Mucosa of rectum (tissue), 2 donors: Measurements from ENCODE around the gene CGNL1.

Experiments
- H3K27ac ChIP-seq, 2 donors: one replicate each; pipeline ENCODE4 v1.7.0; 2013; ENCODE audit warnings: inconsistent platforms in 2 of 2, low read depth in 2 of 2, low read length in 2 of 2
- H3K27me3 ChIP-seq, 2 donors: one replicate each; pipeline ENCODE4 v1.7.0; 2013; ENCODE audit warnings: low read length in 2 of 2; ENCODE audit not compliant: control insufficient read depth in 2 of 2, insufficient read depth in 2 of 2
- H3K36me3 ChIP-seq, 2 donors: one replicate each; pipeline ENCODE4 v1.7.0; 2013; ENCODE audit warnings: low read length in 2 of 2; ENCODE audit not compliant: control insufficient read depth in 2 of 2, insufficient read depth in 2 of 2
- H3K4me1 ChIP-seq, 2 donors: one replicate each; pipeline ENCODE4 v1.7.0; 2013; ENCODE audit warnings: low read length in 2 of 2, mild to moderate bottlenecking in 1 of 2; ENCODE audit not compliant: control insufficient read depth in 2 of 2, insufficient read depth in 2 of 2
- H3K4me3 ChIP-seq, 2 donors: one replicate each; pipeline ENCODE4 v1.7.0; 2013; ENCODE audit warnings: low read length in 2 of 2
- H3K9ac ChIP-seq, 2 donors: one replicate each; pipeline ENCODE4 v1.7.0; 2013; ENCODE audit warnings: low read length in 2 of 2, low read depth in 1 of 2, mild to moderate bottlenecking in 1 of 2
- H3K9me3 ChIP-seq, 2 donors: one replicate each; pipeline ENCODE4 v1.7.0; 2013; ENCODE audit warnings: low read length in 2 of 2; ENCODE audit not compliant: control insufficient read depth in 2 of 2
- donor health status: healthy.
- donor health status: Normal muscosa, but diverticular disease.

The CGNL1 gene, protein sequence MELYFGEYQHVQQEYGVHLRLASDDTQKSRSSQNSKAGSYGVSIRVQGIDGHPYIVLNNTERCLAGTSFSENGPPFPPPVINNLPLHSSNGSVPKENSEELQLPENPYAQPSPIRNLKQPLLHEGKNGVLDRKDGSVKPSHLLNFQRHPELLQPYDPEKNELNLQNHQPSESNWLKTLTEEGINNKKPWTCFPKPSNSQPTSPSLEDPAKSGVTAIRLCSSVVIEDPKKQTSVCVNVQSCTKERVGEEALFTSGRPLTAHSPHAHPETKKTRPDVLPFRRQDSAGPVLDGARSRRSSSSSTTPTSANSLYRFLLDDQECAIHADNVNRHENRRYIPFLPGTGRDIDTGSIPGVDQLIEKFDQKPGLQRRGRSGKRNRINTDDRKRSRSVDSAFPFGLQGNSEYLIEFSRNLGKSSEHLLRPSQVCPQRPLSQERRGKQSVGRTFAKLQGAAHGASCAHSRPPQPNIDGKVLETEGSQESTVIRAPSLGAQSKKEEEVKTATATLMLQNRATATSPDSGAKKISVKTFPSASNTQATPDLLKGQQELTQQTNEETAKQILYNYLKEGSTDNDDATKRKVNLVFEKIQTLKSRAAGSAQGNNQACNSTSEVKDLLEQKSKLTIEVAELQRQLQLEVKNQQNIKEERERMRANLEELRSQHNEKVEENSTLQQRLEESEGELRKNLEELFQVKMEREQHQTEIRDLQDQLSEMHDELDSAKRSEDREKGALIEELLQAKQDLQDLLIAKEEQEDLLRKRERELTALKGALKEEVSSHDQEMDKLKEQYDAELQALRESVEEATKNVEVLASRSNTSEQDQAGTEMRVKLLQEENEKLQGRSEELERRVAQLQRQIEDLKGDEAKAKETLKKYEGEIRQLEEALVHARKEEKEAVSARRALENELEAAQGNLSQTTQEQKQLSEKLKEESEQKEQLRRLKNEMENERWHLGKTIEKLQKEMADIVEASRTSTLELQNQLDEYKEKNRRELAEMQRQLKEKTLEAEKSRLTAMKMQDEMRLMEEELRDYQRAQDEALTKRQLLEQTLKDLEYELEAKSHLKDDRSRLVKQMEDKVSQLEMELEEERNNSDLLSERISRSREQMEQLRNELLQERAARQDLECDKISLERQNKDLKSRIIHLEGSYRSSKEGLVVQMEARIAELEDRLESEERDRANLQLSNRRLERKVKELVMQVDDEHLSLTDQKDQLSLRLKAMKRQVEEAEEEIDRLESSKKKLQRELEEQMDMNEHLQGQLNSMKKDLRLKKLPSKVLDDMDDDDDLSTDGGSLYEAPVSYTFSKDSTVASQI

DNA sequence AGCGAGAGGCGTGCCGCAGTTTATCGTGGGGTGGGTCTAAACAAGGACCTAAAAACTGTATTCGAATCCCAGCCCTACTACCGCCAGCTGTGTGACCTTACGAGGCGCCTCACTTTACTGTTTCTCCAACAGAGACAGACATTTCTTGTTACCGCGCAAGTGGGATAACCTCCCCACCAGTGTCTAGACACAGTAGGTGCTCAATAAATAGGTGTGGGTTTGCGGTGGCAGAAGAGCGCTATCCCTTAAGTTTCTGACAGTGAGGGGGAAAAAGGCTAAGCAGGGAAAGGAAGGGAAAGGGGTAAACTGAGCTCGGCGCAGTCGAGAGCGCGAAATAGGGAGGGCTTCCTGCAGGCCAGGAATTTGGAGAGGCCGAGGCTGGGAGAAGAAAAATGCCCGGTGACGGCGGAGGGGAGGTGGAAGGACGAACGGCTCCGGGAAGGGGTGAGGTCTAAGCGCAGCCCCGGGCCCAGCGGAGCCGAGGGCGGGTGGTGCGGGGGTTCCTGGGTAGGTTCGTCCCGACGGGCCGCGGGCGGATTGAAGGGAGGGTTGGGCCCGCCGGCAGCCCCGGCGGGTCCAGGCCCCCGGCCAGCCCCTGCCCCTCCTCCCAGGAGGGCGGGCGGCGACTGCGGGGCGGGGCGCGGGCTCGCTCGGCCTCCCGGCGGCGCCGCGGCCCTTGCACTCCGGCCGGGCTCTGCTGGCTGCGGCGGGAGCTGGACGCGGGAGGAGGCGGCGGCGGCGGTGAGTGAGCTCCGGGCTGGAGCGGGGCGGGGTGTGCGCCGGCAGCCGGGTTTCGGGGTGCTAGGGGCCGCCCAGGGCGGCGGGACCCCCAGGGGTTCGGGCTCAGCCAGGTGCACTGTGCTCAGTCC is at the start of gene CGNL1:
Gene CGNL1, plus strand, starts transcription at position 679 of the 869 bp plus-strand sequence. CDS start 61,495 bp downstream, outside the sequence.
- peaks cover 9 to 15% of the 10 kb centered on the region in 2 donors for H3K27me3 ChIP-seq
- H3K9me3 ChIP-seq, result no peaks in the 10 kb centered on the region
- peak within 1 kb of the TSS in 1 of 2 donors; percentile 53 for H3K9ac ChIP-seq
- no peak within 1 kb of the TSS for H3K27ac ChIP-seq
- H3K4me1 ChIP-seq, result peaks cover 7 to 8% of the 10 kb centered on the region in 2 donors
- peak within 1 kb of the TSS; percentile 64 to 72 for H3K4me3 ChIP-seq
- no peaks in the 10 kb centered on the region for H3K36me3 ChIP-seq

DNA sequence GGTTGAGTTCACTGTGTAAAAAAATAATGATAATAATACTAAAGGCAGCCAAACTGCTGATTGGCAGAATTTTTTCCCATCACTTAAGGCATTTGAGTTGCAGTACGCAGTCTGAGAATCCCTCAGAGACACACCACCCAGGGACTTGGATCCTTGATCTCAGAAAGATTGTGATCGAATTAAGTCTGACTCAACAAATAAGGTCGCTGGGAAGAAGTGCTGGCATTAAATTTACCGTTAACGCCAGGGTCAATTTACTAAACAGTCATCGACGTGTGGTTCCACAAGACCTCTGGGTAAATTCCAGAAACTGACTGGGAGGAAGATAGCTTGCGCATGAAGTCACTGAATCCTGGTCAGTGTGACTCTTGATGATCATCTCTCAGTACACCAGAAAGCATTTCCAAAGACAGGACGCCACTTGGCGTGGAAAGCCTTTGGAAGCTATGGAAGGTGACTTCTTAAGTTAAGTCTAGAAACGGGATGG is 48.3 kb upstream of the CGNL1 start:
- Histone ChIP-seq H3K9me3 (no peaks in the 10 kb centered on the region), H3K27ac (no peak overlapping the region), H3K27me3 (no peaks in the 10 kb centered on the region), H3K9ac (peak overlapping the region in 1 of 2 donors; percentile 9), H3K4me3 (no peak overlapping the region), H3K4me1 (peaks cover 21 to 34% of the 10 kb centered on the region in 2 donors), H3K36me3 (no peaks in the 10 kb centered on the region)

- H3K27me3 ChIP-seq, result no peaks in the 10 kb centered on the region
- no peak overlapping the region for H3K4me3 ChIP-seq
- H3K4me1 ChIP-seq, result peaks cover 17 to 29% of the 10 kb centered on the region in 2 donors
- H3K9me3 ChIP-seq, result no peaks in the 10 kb centered on the region
- H3K36me3 ChIP-seq, result no peaks in the 10 kb centered on the region
- H3K9ac ChIP-seq, result no peak overlapping the region
- no peak overlapping the region for H3K27ac ChIP-seq
Measured at GRCh38 chr15:57328479-57328878, 47.8 kb upstream of the CGNL1 start.

DNA sequence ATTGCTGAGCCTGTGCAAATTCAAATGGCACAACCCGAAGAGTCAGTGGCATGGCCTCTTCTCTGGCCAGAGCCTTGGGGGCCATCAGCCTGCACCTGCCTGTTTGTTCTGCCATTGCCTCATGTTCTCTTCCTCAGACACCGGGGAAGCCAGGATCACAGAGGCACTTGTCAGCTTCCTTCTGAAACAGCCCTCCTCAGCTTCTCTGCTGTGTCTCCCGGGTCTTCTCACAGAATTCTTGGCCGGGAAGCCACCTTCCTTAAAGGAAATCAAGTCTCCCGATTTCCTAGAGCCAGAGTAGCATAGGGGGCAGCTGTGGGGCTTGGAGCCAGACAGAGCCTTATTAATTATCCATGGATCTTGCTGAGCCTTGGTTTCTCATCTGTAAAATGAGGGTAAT is 47.4 kb upstream of the CGNL1 start:
- H3K36me3 ChIP-seq, result no peaks in the 10 kb centered on the region
- H3K9me3 ChIP-seq, result no peaks in the 10 kb centered on the region
- H3K27ac ChIP-seq, result no peak overlapping the region
- no peak overlapping the region for H3K9ac ChIP-seq
- H3K27me3 ChIP-seq, result no peaks in the 10 kb centered on the region
- H3K4me1 ChIP-seq, result peaks cover 15 to 27% of the 10 kb centered on the region in 2 donors
- H3K4me3 ChIP-seq, result no peak overlapping the region

GRCh38 chr15:57329582-57330367 is 46.5 kb upstream of the CGNL1 start:
- H3K9me3 ChIP-seq, result no peaks in the 10 kb centered on the region
- H3K4me3 ChIP-seq, result no peak overlapping the region
- H3K27me3 ChIP-seq, result no peaks in the 10 kb centered on the region
- H3K36me3 ChIP-seq, result no peaks in the 10 kb centered on the region
- no peak overlapping the region for H3K9ac ChIP-seq
- H3K4me1 ChIP-seq, result peaks cover 12 to 24% of the 10 kb centered on the region in 2 donors
- H3K27ac ChIP-seq, result no peak overlapping the region

GRCh38 chr15:57330619-57331340 is 45.5 kb upstream of the CGNL1 start:
- Histone ChIP-seq H3K36me3 (no peaks in the 10 kb centered on the region), H3K9ac (no peak overlapping the region), H3K27me3 (no peaks in the 10 kb centered on the region), H3K27ac (no peak overlapping the region), H3K4me1 (peaks cover 12 to 16% of the 10 kb centered on the region in 2 donors), H3K9me3 (no peaks in the 10 kb centered on the region), H3K4me3 (no peak overlapping the region)

- no peaks in the 10 kb centered on the region for H3K9me3 ChIP-seq
- H3K36me3 ChIP-seq, result no peaks in the 10 kb centered on the region
- no peaks in the 10 kb centered on the region for H3K27me3 ChIP-seq
- no peak overlapping the region for H3K27ac ChIP-seq
- H3K9ac ChIP-seq, result no peak overlapping the region
- no peak overlapping the region for H3K4me3 ChIP-seq
- H3K4me1 ChIP-seq, result peaks cover 5% of the 10 kb centered on the region in 2 donors
Measured at GRCh38 chr15:57332326-57332725, 44.0 kb upstream of the CGNL1 start.

DNA sequence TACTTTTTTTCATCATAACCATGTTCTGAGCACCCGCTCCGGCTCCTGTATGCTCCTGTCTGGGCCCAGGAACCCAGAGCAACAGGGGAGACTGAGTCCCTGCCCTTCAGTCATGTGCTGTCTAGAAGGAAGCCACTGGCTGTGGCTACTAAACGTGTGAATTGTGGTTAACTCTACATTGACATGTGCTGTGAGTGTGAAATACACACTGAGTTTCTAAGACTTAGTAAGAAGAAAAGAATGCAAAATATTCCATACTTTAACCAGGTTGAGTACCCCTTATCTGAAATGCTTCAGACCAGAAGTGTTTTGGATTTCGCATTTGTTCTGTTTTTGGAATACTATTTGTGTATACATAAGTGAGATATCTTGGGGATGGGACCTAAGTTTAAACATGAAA is 42.8 kb upstream of the CGNL1 start:
- Histone ChIP-seq H3K27me3 (no peaks in the 10 kb centered on the region), H3K9me3 (no peaks in the 10 kb centered on the region), H3K36me3 (no peaks in the 10 kb centered on the region), H3K27ac (no peak overlapping the region), H3K4me1 (no peaks in the 10 kb centered on the region), H3K4me3 (no peak overlapping the region), H3K9ac (no peak overlapping the region)
